Neutrophil (primary cell): Measurements from ENCODE around the gene MLPH.

ENCODE experiments used
- H3K27ac ChIP-seq: fragments of 200-600 bp; sonication (generic); 2 replicates; pipeline ENCODE4 v1.5.1; 2016; ENCODE audit warnings: mild to moderate bottlenecking, moderate library complexity
- H3K27me3 ChIP-seq: fragments of 200-600 bp; sonication (generic); 2 replicates; pipeline ENCODE4 v1.6.0; 2016; ENCODE audit warnings: mild to moderate bottlenecking
- H3K36me3 ChIP-seq: fragments of 200-600 bp; sonication (generic); 2 replicates; pipeline ENCODE4 v1.5.1; 2017
- H3K4me1 ChIP-seq, 2 experiments: fragments of 200-600 bp in 1 of 2; sonication (generic) in 1 of 2; 1 replicate in 1 of 2; 2 replicates in 1 of 2; pipeline versions ENCODE4 v1.5.1 to v1.6.1; 2013 to 2016; ENCODE audit warnings: low read depth in 1 of 2, low read length in 1 of 2, mild to moderate bottlenecking in 1 of 2, moderate library complexity in 1 of 2; ENCODE audit not compliant: control insufficient read depth in 1 of 2, insufficient read depth in 1 of 2
- H3K4me3 ChIP-seq, 2 experiments: fragments of 200-600 bp in 1 of 2; sonication (generic) in 1 of 2; 1 replicate in 1 of 2; 2 replicates in 1 of 2; pipeline ENCODE4 v1.5.1; 2013 to 2016; ENCODE audit warnings: low read depth in 1 of 2, low read length in 1 of 2, mild to moderate bottlenecking in 1 of 2, moderate library complexity in 1 of 2
- H3K9me3 ChIP-seq: fragments of 200-600 bp; sonication (generic); 2 replicates; pipeline ENCODE4 v1.5.1; 2016
- TF ChIP-seq, protein P1 (sequence below): fragments of 200-600 bp; sonication (generic); IDR thresholded peaks from 2 replicates; pipeline ENCODE4 v1.5.1; 2016; ENCODE audit warnings: antibody characterized with exemption

MLPH gene

DNA sequence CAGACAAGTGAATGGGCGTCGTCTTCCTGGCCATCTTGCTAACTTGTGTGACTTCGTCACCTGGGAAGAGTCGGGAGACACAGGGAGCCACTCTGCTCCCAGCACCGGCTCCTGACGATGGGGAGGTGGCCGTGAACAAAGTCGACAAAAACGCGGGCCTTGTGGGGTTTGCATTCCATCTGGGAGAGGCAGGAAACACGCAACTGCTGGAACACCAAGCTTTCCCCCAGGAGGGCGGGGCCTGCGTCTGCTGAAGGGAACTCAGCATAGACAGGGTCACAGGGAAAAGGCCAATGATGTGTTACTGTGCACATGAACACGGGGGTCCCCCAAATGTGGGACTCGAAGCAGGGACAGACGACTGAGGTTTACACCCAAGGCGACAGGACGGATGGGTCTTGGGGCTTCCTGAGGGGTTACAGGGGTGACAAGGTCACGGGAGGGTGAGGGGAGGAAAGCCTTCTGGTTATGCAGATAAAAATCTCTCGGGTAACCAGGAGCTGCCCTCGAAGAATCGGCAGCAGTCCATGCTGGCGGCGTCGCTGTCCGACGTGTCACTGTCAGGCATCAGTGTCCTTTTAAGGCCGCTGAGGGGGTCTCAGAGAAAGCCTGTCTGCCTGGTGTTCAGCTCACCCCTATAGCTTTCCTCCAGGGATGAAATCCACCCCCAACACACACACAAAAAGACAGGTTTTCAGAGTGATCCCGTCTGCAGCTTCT, 51.1 kb downstream of the MLPH start:
- no peaks in the 10 kb centered on the region for H3K9me3 ChIP-seq
- H3K4me3 ChIP-seq = no peak overlapping the region
- no peaks in the 10 kb centered on the region for H3K27me3 ChIP-seq
- H3K27ac ChIP-seq = no peak overlapping the region
- TF ChIP-seq, protein P1, sequence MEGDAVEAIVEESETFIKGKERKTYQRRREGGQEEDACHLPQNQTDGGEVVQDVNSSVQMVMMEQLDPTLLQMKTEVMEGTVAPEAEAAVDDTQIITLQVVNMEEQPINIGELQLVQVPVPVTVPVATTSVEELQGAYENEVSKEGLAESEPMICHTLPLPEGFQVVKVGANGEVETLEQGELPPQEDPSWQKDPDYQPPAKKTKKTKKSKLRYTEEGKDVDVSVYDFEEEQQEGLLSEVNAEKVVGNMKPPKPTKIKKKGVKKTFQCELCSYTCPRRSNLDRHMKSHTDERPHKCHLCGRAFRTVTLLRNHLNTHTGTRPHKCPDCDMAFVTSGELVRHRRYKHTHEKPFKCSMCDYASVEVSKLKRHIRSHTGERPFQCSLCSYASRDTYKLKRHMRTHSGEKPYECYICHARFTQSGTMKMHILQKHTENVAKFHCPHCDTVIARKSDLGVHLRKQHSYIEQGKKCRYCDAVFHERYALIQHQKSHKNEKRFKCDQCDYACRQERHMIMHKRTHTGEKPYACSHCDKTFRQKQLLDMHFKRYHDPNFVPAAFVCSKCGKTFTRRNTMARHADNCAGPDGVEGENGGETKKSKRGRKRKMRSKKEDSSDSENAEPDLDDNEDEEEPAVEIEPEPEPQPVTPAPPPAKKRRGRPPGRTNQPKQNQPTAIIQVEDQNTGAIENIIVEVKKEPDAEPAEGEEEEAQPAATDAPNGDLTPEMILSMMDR = no peak
- H3K4me1 ChIP-seq = no peaks in the 10 kb centered on the region
- no peaks in the 10 kb centered on the region for H3K36me3 ChIP-seq

DNA sequence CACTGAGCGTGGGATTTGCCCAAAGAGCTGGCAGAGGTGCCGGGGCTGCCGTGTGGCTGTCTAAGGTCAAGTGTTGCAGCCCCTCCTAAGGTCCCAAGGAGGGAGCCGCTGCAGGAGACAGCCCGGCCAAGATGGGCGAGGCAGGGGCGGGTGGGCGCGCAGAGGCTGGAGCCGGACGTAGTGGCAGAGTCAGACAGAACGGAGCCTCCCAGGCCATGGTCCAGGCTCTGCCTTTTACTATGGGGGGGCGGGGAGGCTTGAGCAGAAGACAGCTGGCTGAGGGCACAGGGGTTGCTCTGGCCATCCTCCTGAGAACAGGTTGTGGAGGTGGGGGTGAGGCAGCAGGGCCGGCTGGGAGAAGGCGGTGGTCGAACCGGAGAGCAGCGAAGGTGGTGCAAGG, 51.9 kb downstream of the MLPH start:
- Histone ChIP-seq H3K36me3 (no peaks in the 10 kb centered on the region), H3K9me3 (no peaks in the 10 kb centered on the region), H3K4me3 (no peak overlapping the region), H3K27ac (no peak overlapping the region), H3K27me3 (no peaks in the 10 kb centered on the region), H3K4me1 (no peaks in the 10 kb centered on the region)
- TF ChIP-seq, protein P1 = no peak

DNA sequence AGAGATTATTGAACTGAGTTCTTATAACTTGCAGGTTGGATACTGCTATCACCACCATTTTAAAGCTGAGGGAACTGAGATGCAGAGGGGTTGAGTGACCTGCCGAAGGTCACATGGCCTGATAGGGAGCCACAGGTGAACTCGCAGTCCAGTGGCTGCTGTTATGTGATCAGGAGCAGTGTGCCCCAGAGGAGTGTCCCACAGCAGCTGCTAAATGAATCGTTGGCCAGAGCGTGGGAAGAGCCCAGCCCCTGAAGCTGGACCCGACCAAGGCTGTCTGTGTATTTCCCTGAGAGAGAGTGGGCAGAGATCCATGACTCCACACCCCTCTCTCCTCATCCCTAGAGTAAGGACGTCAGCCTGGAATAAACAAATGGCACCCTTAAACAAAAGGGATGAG, 52.6 kb downstream of the MLPH start:
- H3K36me3 ChIP-seq = no peaks in the 10 kb centered on the region
- H3K4me3 ChIP-seq = no peak overlapping the region
- H3K4me1 ChIP-seq = no peaks in the 10 kb centered on the region
- no peaks in the 10 kb centered on the region for H3K9me3 ChIP-seq
- no peaks in the 10 kb centered on the region for H3K27me3 ChIP-seq
- H3K27ac ChIP-seq = no peak overlapping the region
- TF ChIP-seq, protein P1 = no peak

DNA sequence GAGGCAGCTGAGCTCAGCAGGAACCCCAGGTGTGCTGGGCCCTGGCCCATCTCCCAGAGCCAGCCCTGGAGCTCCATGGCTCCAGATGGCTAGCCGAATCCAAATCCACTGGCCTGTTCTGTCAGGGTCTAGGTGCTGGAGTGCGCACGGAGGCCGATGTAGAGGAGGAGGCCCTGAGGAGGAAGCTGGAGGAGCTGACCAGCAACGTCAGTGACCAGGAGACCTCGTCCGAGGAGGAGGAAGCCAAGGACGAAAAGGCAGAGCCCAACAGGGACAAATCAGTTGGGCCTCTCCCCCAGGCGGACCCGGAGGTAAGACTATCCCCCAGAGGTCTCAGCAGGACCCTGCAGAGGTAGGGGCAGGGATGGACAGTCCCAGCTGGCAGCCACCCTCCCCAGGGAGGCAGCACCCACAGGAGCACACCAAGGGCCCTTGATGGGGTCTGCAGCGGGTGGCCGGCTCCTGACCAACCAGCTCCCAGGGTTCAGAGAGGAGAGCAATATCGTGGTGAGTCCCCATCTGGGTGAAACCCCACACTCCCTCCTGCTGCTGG, 53.2 kb downstream of the MLPH start:
- Histone ChIP-seq H3K4me3 (no peak overlapping the region), H3K4me1 (no peaks in the 10 kb centered on the region), H3K9me3 (no peaks in the 10 kb centered on the region), H3K27me3 (no peaks in the 10 kb centered on the region), H3K27ac (no peak overlapping the region), H3K36me3 (no peaks in the 10 kb centered on the region)
- TF ChIP-seq, protein P1 = no peak

DNA sequence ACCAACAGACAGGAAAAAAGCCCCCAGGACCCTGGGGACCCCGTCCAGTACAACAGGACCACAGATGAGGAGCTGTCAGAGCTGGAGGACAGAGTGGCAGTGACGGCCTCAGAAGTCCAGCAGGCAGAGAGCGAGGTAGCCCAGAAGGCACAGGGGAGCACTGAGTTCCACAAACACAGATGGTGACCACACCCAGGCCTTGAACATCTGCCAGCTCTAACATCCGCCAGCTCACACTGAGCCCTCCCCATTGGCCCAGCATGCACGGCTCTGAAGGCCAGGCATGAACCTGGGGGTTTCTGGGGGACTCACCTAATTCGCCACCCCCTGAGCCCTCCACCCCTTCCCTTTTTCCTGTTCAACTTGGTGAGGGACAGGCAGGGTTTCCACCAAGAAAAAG, 53.8 kb downstream of the MLPH start:
- Histone ChIP-seq H3K36me3 (no peaks in the 10 kb centered on the region), H3K4me3 (no peak overlapping the region), H3K9me3 (no peaks in the 10 kb centered on the region), H3K27ac (no peak overlapping the region), H3K27me3 (no peaks in the 10 kb centered on the region), H3K4me1 (no peaks in the 10 kb centered on the region)
- TF ChIP-seq, protein P1 = no peak
